ENCODE results near the gene COPB1.

- TF ChIP-seq CTCF (IDR thresholded peaks at IDR 0.05) (no peak), POLR2A (IDR thresholded peaks at IDR 0.05) (no peak)
These were observed 75.5 kb downstream of the COPB1 start for GRCh38 chr11:14424096-14424495.
